Stomach (tissue), 4 donors: ENCODE data around the gene POLR3K.

ENCODE experiments used
- CTCF ChIP-seq, 7 experiments: fragments of 450-650 bp in 4 of 7; fragments of 200-600 bp in 3 of 7; sonication (generic) in 3 of 7; IDR thresholded peaks; one replicate each; pipeline ENCODE4 v1.5.1; 2016 to 2019; ENCODE audit warnings: antibody characterized with exemption in 7 of 7, control low read depth in 2 of 7, mild to moderate bottlenecking in 1 of 7
- EP300 ChIP-seq: sonication (generic); formaldehyde crosslinking; IDR thresholded peaks from one replicate; pipeline ENCODE4 v1.6.1; 2017; ENCODE audit warnings: antibody characterized with exemption

GRCh38 chr16:79151-80054 is 26.0 kb upstream of the POLR3K start:
- TF ChIP-seq CTCF (IDR thresholded peaks at IDR 0.05) (no peak), EP300 (no peak)
